ENCODE data around the gene ACAP1.

The ACAP1 gene

GRCh38 chr17:7314719-7315569 is 21.4 kb upstream of the ACAP1 start, which contains the start of gene GPS2:
TSS of gene GPS2 (minus strand) at chr17:7315360. CDS start at chr17:7315052, 308 bp downstream.
- peak within 1 kb of the TSS; percentile 81 for H3K4me3 ChIP-seq (ENCODE audit: low read depth, low read length)
- DNase-seq (ENCODE audit: low read depth, low spot score): no peak
- TF ChIP-seq, protein P1, sequence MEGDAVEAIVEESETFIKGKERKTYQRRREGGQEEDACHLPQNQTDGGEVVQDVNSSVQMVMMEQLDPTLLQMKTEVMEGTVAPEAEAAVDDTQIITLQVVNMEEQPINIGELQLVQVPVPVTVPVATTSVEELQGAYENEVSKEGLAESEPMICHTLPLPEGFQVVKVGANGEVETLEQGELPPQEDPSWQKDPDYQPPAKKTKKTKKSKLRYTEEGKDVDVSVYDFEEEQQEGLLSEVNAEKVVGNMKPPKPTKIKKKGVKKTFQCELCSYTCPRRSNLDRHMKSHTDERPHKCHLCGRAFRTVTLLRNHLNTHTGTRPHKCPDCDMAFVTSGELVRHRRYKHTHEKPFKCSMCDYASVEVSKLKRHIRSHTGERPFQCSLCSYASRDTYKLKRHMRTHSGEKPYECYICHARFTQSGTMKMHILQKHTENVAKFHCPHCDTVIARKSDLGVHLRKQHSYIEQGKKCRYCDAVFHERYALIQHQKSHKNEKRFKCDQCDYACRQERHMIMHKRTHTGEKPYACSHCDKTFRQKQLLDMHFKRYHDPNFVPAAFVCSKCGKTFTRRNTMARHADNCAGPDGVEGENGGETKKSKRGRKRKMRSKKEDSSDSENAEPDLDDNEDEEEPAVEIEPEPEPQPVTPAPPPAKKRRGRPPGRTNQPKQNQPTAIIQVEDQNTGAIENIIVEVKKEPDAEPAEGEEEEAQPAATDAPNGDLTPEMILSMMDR (IDR thresholded peaks at IDR 0.05; ENCODE audit: insufficient read depth, low read length, missing control alignments): no peak
- ChIA-PET POLR2A (interaction anchor here (1.2 to 2.6 kb wide), 3 partner anchors 14 to 29 kb away, joined by 3 to 18 read pairs (median 5); partner anchors contain the start of gene NEURL4), CTCF (interaction anchor here (1.4 to 5.8 kb wide), 6 partner anchors 10 to 246 kb away, joined by 3 to 39 read pairs (median 5); no protein-coding TSS in a partner anchor)

DNA sequence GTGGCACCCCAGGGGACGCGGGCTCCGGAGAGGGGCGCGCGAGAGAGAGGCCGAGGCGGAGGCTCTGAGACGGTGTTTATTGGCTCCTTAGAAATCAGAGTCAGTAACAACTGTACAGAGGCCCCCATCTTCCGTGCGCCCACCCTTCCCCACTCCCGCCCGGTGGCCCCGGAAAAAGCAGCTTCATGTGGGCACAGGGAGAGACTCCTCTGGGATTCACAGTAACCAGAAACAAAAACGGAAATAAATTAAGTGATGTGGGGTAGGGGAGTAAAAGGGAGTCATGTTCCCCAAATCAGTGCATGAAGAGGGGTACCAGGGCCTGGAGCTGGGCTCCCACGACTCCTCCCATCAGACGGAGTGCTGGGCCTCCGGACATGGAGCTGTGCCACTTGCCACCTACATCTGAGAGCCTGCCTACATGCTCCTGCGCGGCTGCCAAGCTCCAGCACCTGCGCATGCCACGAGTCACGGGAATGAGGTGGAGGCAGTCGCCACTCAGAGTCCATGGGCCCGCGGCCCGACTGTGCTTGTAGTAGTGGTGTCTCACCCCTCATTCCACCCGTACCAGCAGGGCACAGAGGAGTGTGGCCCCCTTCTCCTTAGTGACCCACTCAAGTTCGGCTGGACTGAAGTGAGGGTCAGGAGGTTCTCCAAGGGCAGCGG is 20.6 kb upstream of the ACAP1 start:
- POLR2A ChIA-PET: interaction anchor here (1.2 kb wide), 1 partner anchor 14 kb away, joined by 5 read pairs; the partner anchor contains the start of gene NEURL4
- no peak for DNase-seq (ENCODE audit: low read depth, low spot score)
- CTCF ChIA-PET: interaction anchor here (1.6 to 5.8 kb wide), 2 partner anchors 9 to 245 kb away, joined by 4 to 39 read pairs; no protein-coding TSS in a partner anchor
- TF ChIP-seq, protein P1 (IDR thresholded peaks at IDR 0.05; ENCODE audit: insufficient read depth, low read length, missing control alignments): no peak
- peak overlapping the region; percentile 81 for H3K4me3 ChIP-seq (ENCODE audit: low read depth, low read length)

DNA sequence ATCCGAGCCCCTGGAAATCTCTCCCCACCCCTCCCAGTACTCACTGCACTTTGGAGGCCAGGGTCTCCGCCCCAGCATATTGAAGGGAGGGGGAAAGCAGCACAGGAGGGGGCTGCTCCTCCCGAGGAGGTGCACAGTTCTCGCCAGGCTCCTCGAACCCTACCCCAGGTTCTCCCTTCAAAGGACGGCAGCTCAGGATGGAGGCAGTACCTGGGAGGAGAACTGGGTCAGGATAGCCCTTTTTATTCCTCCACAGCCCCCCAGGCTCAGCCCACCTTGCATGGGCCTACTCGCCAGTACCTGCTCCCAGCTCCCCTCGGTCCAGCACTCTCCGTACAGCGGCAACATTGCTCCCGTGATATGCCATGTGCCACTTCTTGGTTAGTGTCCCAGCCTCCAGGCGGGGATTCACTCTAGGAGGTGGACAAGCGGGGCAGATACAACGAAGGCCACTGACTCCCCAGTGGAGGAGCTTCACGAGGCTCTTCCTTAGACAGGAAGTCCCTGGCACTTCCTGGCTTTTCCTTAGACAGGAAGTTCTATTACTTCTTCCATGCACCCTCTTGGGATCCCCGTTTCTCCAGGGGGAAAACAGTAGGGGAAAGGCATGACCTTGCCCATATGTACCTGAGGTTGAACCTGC is 19.0 kb upstream of the ACAP1 start:
- POLR2A ChIA-PET: interaction anchor here (1.2 kb wide), 1 partner anchor 12 kb away, joined by 6 read pairs; the partner anchor contains the start of gene NEURL4
- CTCF ChIA-PET: interaction anchor here (5.8 kb wide), 1 partner anchor 8 kb away, joined by 39 read pairs; no protein-coding TSS in a partner anchor
- TF ChIP-seq, protein P1 (IDR thresholded peaks at IDR 0.05; ENCODE audit: insufficient read depth, low read length, missing control alignments): no peak
- H3K4me3 ChIP-seq (ENCODE audit: low read depth, low read length): no peak overlapping the region
- no peak for DNase-seq (ENCODE audit: low read depth, low spot score)

DNA sequence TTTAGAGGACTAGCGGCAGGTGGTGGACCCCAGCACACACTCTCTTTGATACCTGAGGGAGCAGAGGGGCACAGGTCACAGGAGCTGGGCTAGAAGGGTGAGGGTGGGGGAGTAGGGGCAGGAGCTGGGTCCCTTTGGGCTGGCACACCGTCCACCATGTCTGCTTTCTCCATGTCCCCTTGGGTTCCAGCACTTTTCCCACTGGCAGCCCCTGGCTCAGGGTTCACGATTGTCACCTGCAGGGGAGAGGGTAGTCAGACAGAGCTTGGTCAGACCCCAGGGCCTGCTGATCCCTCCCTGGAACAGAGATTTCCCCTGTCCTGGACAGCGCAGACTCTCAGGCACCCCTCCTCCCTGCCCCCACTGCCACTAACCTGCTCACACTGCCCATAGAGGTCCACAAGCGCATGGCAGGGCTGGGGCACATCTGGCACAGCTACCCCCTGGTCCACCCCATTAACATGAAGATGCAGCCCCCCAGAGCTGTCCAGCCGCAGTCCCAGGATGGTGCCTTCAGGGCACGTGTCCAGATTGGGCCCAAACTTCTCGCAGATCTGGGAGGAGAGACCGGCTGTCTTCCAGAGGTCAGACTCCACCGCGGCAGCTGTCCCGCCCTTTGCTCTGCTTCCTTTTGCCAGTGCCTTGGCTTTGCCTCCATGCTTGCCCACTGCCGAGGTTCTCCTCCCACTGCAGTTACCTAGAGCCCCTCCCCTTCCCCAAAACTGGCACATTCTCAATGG is 18.0 kb upstream of the ACAP1 start:
- TF ChIP-seq, protein P1 (IDR thresholded peaks at IDR 0.05; ENCODE audit: insufficient read depth, low read length, missing control alignments): no peak
- CTCF ChIA-PET: interaction anchor here (0.9 to 5.8 kb wide), 2 partner anchors 7 to 11 kb away, joined by 5 to 39 read pairs; partner anchors contain the start of gene NEURL4
- POLR2A ChIA-PET: interaction anchor here (1.2 kb wide), 1 partner anchor 11 kb away, joined by 6 read pairs; the partner anchor contains the start of gene NEURL4
- no peak overlapping the region for H3K4me3 ChIP-seq (ENCODE audit: low read depth, low read length)
- no peak for DNase-seq (ENCODE audit: low read depth, low spot score)

DNA sequence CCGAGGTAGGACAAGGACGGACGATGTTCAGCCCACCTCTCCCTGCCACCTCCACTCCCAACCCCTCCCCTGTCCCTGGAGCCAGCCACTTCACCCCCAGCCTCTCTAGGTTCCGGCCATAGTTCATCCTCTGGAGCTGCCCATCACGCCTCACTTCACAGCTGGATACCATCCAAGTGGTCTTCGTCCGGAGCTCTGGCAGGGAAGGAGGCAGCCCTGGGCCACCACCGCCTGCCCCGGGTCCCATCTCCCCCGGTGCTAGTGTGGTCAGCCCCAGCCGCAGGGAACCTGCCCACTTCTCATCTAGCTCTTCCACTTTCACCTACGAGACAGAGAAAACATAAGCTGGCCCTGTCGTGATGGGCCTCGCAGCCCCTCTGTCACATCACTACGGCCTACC is 14.9 kb upstream of the ACAP1 start:
- TF ChIP-seq, protein P1 (IDR thresholded peaks at IDR 0.05; ENCODE audit: insufficient read depth, low read length, missing control alignments): no peak
- H3K4me3 ChIP-seq (ENCODE audit: low read depth, low read length): no peak overlapping the region
- ChIA-PET CTCF (interaction anchor here (0.8 to 2.9 kb wide), 4 partner anchors 24 to 276 kb away, joined by 3 to 9 read pairs (median 5); no protein-coding TSS in a partner anchor), POLR2A (no interaction called here)
- DNase-seq (ENCODE audit: low read depth, low spot score): no peak
